Endodermal cell (in vitro differentiated cells): ENCODE results near the gene PCSK2. TPM values are rescaled to one million over a fixed set of nuclear protein-coding genes. Genes with fewer than 3 reads are reported as not detected.

ENCODE experiments used
- DNase-seq: peaks from one replicate; pipeline ENCODE4 v3.0.0-alpha.2; 2017
- H3K27ac ChIP-seq: 2 replicates; pipeline ENCODE4 v1.5.1; 2013; ENCODE audit warnings: mild to moderate bottlenecking, low read depth, low read length, moderate library complexity
- H3K27me3 ChIP-seq: 2 replicates; pipeline ENCODE4 v1.6.1; 2013; ENCODE audit warnings: mild to moderate bottlenecking, low read length, moderate library complexity; ENCODE audit not compliant: insufficient read depth, control insufficient read depth, poor library complexity, severe bottlenecking
- H3K36me3 ChIP-seq: 2 replicates; pipeline ENCODE4 v1.7.0; 2013; ENCODE audit warnings: mild to moderate bottlenecking, low read length, moderate library complexity; ENCODE audit not compliant: control insufficient read depth, insufficient read depth
- H3K4me1 ChIP-seq: one replicate; pipeline ENCODE4 v1.7.0; 2013; ENCODE audit warnings: low read length; ENCODE audit not compliant: control insufficient read depth, insufficient read depth
- H3K4me3 ChIP-seq: 2 replicates; pipeline ENCODE4 v1.5.1; 2013; ENCODE audit warnings: mild to moderate bottlenecking, low read length, moderate library complexity
- H3K9ac ChIP-seq: 2 replicates; pipeline ENCODE4 v1.6.1; 2013; ENCODE audit warnings: mild to moderate bottlenecking, low read length, moderate library complexity; ENCODE audit not compliant: poor library complexity, severe bottlenecking; ENCODE audit errors: extremely low read depth
- H3K9me3 ChIP-seq: 2 replicates; pipeline ENCODE4 v1.6.1; 2013; ENCODE audit warnings: mild to moderate bottlenecking, low read length, moderate library complexity; ENCODE audit not compliant: control insufficient read depth
- H3K27ac Mint-ChIP-seq: 2 replicates; pipeline ENCODE4 v1.8.0; 2020; ENCODE audit warnings: mixed read lengths
- H3K27me3 Mint-ChIP-seq: 2 replicates; pipeline ENCODE4 v1.8.0; 2021; ENCODE audit warnings: mild to moderate bottlenecking, mixed read lengths; ENCODE audit not compliant: insufficient read depth
- H3K36me3 Mint-ChIP-seq: 2 replicates; pipeline ENCODE4 v1.8.0; 2020; ENCODE audit warnings: low read depth, mixed read lengths
- H3K4me1 Mint-ChIP-seq: 2 replicates; pipeline ENCODE4 v1.8.0; 2020; ENCODE audit warnings: mixed read lengths
- H3K4me3 Mint-ChIP-seq: 2 replicates; pipeline ENCODE4 v1.8.0; 2020; ENCODE audit warnings: mild to moderate bottlenecking, moderate library complexity, mixed read lengths
- H3K9me3 Mint-ChIP-seq: 2 replicates; pipeline ENCODE4 v1.8.0; 2020; ENCODE audit warnings: mild to moderate bottlenecking, mixed read lengths
- CTCF ChIP-seq: fragments of 200-600 bp; sonication (generic); conservative IDR thresholded peaks from 2 replicates; pipeline ENCODE4 v1.5.0; 2021; ENCODE audit warnings: antibody characterized with exemption, mild to moderate bottlenecking
- WGBS, 2 experiments: methylation state at CpG; one replicate each; pipeline versions ENCODE4 v1.1.5 to v1.1.7; 2013; ENCODE audit warnings: missing lambda C conversion rate in 2 of 2, mixed read lengths in 1 of 2; ENCODE audit not compliant: insufficient coverage in 1 of 2, insufficient read length in 1 of 2; 5-methylcytosine and 5-hydroxymethylcytosine counted together
- total RNA-seq, 2 donors: library from RNA; stranded (reverse); fragmentation: NEBNext Ultra II Directional in 1 of 2; extraction: Animal tissue kit (Norgen Biotek cat#: 25700) in 1 of 2; gene quantifications; 2 replicates in 1 of 2; 3 replicates in 1 of 2; pipeline ENCODE4 v1.2.1, GENCODE V29; 2021

Gene PCSK2
- total RNA-seq, 2 donors from 2014 or later, result 3.0 to 4.8 TPM

DNA sequence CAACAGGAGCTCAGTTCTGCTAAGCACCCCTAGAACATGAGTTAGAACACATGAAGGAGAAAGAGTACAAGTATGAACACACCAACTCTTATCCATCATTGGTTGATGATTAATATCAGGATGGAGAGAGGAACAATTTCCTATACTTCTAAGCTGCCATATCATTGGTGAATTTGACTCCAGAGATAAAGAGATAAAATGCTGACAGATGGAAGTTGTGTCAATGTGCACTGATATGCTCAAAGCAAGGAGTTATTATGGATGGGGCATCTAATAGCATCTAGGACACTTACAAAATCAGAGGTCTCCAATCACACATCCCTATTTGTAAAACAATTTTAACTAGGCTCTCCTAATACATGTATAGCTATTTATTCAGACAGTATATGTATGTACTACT, 159.0 kb downstream of the PCSK2 start:
- H3K4me3 Mint-ChIP-seq, result no peak overlapping the region
- H3K9me3 ChIP-seq, result no peaks in the 10 kb centered on the region
- no peak overlapping the region for H3K9ac ChIP-seq
- H3K4me3 ChIP-seq, result no peak overlapping the region
- H3K27me3 ChIP-seq, result no peaks in the 10 kb centered on the region
- no peaks in the 10 kb centered on the region for H3K9me3 Mint-ChIP-seq
- H3K4me1 ChIP-seq, result no peaks in the 10 kb centered on the region
- no peak overlapping the region for H3K27ac ChIP-seq
- H3K4me1 Mint-ChIP-seq, result peaks cover 3% of the 10 kb centered on the region
- peaks cover 3% of the 10 kb centered on the region for H3K27me3 Mint-ChIP-seq
- no peak for TF ChIP-seq CTCF
- no peak overlapping the region for H3K27ac Mint-ChIP-seq
- no peaks in the 10 kb centered on the region for H3K36me3 ChIP-seq
- H3K36me3 Mint-ChIP-seq, result no peaks in the 10 kb centered on the region
- DNase-seq, result no peak

- 91 to 100% methylated on average over 3 to 5 of the region's 5 CpGs for WGBS, 2 experiments
- no peaks in the 10 kb centered on the region for H3K9me3 ChIP-seq
- Mint-ChIP-seq H3K27me3 (no peaks in the 10 kb centered on the region), H3K4me3 (no peak overlapping the region), H3K9me3 (no peaks in the 10 kb centered on the region), H3K36me3 (no peaks in the 10 kb centered on the region), H3K27ac (no peak overlapping the region), H3K4me1 (peaks cover 13% of the 10 kb centered on the region)
- H3K4me1 ChIP-seq, result no peaks in the 10 kb centered on the region
- DNase-seq, result no peak
- no peaks in the 10 kb centered on the region for H3K36me3 ChIP-seq
- H3K9ac ChIP-seq, result no peak overlapping the region
- H3K4me3 ChIP-seq, result no peak overlapping the region
- no peak overlapping the region for H3K27ac ChIP-seq
- no peak for TF ChIP-seq CTCF
- H3K27me3 ChIP-seq, result no peaks in the 10 kb centered on the region
These were observed 163.8 kb downstream of the PCSK2 start for GRCh38 chr20:17390655-17391054.

- no peak for TF ChIP-seq CTCF
- no peaks in the 10 kb centered on the region for H3K4me1 ChIP-seq
- H3K27ac ChIP-seq, result no peak overlapping the region
- Mint-ChIP-seq H3K36me3 (no peaks in the 10 kb centered on the region), H3K27me3 (no peaks in the 10 kb centered on the region), H3K9me3 (no peaks in the 10 kb centered on the region), H3K27ac (no peak overlapping the region), H3K4me3 (no peak overlapping the region), H3K4me1 (peaks cover 16% of the 10 kb centered on the region)
- no peaks in the 10 kb centered on the region for H3K36me3 ChIP-seq
- no peak overlapping the region for H3K9ac ChIP-seq
- H3K9me3 ChIP-seq, result no peaks in the 10 kb centered on the region
- no peaks in the 10 kb centered on the region for H3K27me3 ChIP-seq
- no peak overlapping the region for H3K4me3 ChIP-seq
- WGBS, 2 experiments, result 94 to 100% methylated on average over 2 of the region's 2 CpGs
- DNase-seq, result no peak
These were observed 164.4 kb downstream of the PCSK2 start for GRCh38 chr20:17391127-17391771.
